ENCODE results near the gene RAVER2.
"Not testable (repeated sequence)": the region's sequence is repeated elsewhere in the genome, so short reads cannot be mapped to it uniquely, and the experiment has no call there.

- TF ChIP-seq CTCF (conservative IDR thresholded peaks at IDR 0.05; ENCODE audit: low read length); EZH2phosphoT487 (IDR thresholded peaks at IDR 0.05; ENCODE audit: borderline replicate concordance, low read depth, low read length): not testable (repeated sequence)
Measured at GRCh38 chr1:64817364-64817763, 72.5 kb downstream of the RAVER2 start.
